ENCODE data around the gene C5orf47. TPM values are rescaled to one million over a fixed set of nuclear protein-coding genes. Genes with fewer than 3 reads are reported as not detected.
A peak's percentile ranks its signal among the peaks of the same experiment; 100 is the strongest.

Gene C5orf47
- total RNA-seq, 1 donor from 2014 or later = not detected

- DNase-seq = no peak
Measured at GRCh38 chr5:173970878-173971650, 17.9 kb upstream of the C5orf47 start.

- no peak for DNase-seq
Measured at GRCh38 chr5:173971681-173972345, 17.2 kb upstream of the C5orf47 start.

GRCh38 chr5:173972607-173972924 is 16.4 kb upstream of the C5orf47 start:
- no peak for DNase-seq

GRCh38 chr5:173972925-173973615 is 15.9 kb upstream of the C5orf47 start:
- DNase-seq = peak; percentile 95

GRCh38 chr5:173973616-173973969 is 15.4 kb upstream of the C5orf47 start:
- no peak for DNase-seq

GRCh38 chr5:173974688-173975239 is 14.2 kb upstream of the C5orf47 start:
- DNase-seq = no peak

GRCh38 chr5:173981185-173981761 is 7.7 kb upstream of the C5orf47 start:
- DNase-seq = no peak

GRCh38 chr5:173984218-173984617 is 4.8 kb upstream of the C5orf47 start:
- peak; percentile 16 for DNase-seq

GRCh38 chr5:173989432-173990082 is 587 bp downstream of the C5orf47 start:
- DNase-seq = no peak

GRCh38 chr5:173997331-173997730 is 8.4 kb downstream of the C5orf47 start:
- no peak for DNase-seq

- no peak for DNase-seq
Measured at GRCh38 chr5:173998531-173998930, 9.6 kb downstream of the C5orf47 start.

GRCh38 chr5:174000076-174000475 is 11.1 kb downstream of the C5orf47 start:
- no peak for DNase-seq

- no peak for DNase-seq
Measured at GRCh38 chr5:174003795-174004194, 14.8 kb downstream of the C5orf47 start.

- no peak for DNase-seq
Measured at GRCh38 chr5:174008922-174009321, 20.0 kb downstream of the C5orf47 start.

GRCh38 chr5:174010365-174010764 is 21.4 kb downstream of the C5orf47 start:
- no peak for DNase-seq

- DNase-seq = no peak
Measured at GRCh38 chr5:174011441-174011840, 22.5 kb downstream of the C5orf47 start.

GRCh38 chr5:174020069-174020927 is 31.3 kb downstream of the C5orf47 start:
- DNase-seq = peak; percentile 3

GRCh38 chr5:174020928-174021304 is 31.9 kb downstream of the C5orf47 start:
- DNase-seq = no peak

GRCh38 chr5:174022384-174023095 is 33.6 kb downstream of the C5orf47 start:
- no peak for DNase-seq

GRCh38 chr5:174030286-174030685 is 41.3 kb downstream of the C5orf47 start:
- no peak for DNase-seq
